Stomach smooth muscle (tissue), 2 donors: Measurements from ENCODE around the gene NUTM1.

Experiments used
- H3K27ac ChIP-seq: one replicate; pipeline ENCODE4 v1.7.0; 2013; ENCODE audit warnings: mild to moderate bottlenecking, low read length, inconsistent platforms
- H3K27me3 ChIP-seq, 2 donors: one replicate each; pipeline ENCODE4 v1.7.0; 2013; ENCODE audit warnings: low read length in 2 of 2; ENCODE audit not compliant: insufficient read depth in 2 of 2, control insufficient read depth in 1 of 2
- H3K36me3 ChIP-seq, 2 donors: one replicate each; pipeline ENCODE4 v1.7.0; 2013; ENCODE audit warnings: low read length in 2 of 2; ENCODE audit not compliant: control insufficient read depth in 2 of 2, insufficient read depth in 2 of 2
- H3K4me1 ChIP-seq: one replicate; pipeline ENCODE4 v1.7.0; 2013; ENCODE audit warnings: low read length; ENCODE audit not compliant: control insufficient read depth, insufficient read depth
- H3K4me3 ChIP-seq, 2 donors: one replicate each; pipeline ENCODE4 v1.7.0; 2013; ENCODE audit warnings: low read length in 2 of 2
- H3K9ac ChIP-seq, 2 donors: one replicate each; pipeline ENCODE4 v1.7.0; 2013; ENCODE audit warnings: low read length in 2 of 2, mild to moderate bottlenecking in 1 of 2
- H3K9me3 ChIP-seq, 2 donors: one replicate each; pipeline ENCODE4 v1.7.0; 2013; ENCODE audit warnings: low read length in 2 of 2; ENCODE audit not compliant: control insufficient read depth in 2 of 2
- donor health status: healthy.
- donor health status: Pancreatic carcinoma.

The NUTM1 gene

DNA sequence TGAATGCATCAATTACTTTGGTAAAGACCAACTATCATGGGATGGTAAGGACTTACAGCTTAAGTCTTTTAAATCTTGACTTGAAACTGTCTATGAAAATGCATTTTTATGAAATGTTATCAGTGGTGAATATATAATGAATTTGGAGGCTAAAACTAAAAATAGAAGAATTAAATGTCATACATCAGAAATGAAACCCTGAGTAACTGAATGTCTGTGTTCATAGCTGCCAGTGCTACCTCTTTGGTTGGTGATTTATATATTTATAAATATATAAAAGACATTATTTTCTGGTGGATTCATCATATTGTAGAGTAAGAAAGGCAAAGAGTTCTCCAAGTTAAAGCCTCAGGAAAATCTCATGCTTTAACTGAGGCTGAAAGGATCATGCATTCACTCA lies 17.7 kb upstream of the NUTM1 start:
- H3K27me3 ChIP-seq, result no peaks in the 10 kb centered on the region
- no peak overlapping the region for H3K4me3 ChIP-seq
- no peak overlapping the region for H3K9ac ChIP-seq
- no peaks in the 10 kb centered on the region for H3K9me3 ChIP-seq
- no peaks in the 10 kb centered on the region for H3K4me1 ChIP-seq
- H3K36me3 ChIP-seq, result no peaks in the 10 kb centered on the region
- H3K27ac ChIP-seq, result no peak overlapping the region

DNA sequence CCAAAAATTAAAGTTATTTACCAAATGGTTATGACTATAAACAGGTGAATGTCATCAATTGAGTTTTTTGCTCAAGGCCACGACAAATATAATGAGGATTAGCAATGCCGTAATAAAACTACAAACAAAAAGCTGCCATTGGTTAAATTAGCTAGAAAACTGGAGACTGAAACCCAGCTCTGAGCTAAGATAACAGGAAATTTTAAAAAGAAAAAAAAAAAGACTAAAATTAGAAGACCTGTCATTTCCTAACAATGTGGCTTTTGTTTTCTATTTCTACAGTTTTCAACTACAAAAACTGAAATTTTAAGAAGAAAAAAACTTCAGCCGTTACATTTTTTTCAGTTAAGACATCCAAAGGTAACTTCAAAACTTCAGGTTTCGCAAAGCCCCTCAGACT lies 15.2 kb upstream of the NUTM1 start:
- Histone ChIP-seq H3K9me3 (no peaks in the 10 kb centered on the region), H3K36me3 (no peaks in the 10 kb centered on the region), H3K4me1 (no peaks in the 10 kb centered on the region), H3K27me3 (no peaks in the 10 kb centered on the region), H3K4me3 (no peak overlapping the region), H3K27ac (no peak overlapping the region), H3K9ac (no peak overlapping the region)

DNA sequence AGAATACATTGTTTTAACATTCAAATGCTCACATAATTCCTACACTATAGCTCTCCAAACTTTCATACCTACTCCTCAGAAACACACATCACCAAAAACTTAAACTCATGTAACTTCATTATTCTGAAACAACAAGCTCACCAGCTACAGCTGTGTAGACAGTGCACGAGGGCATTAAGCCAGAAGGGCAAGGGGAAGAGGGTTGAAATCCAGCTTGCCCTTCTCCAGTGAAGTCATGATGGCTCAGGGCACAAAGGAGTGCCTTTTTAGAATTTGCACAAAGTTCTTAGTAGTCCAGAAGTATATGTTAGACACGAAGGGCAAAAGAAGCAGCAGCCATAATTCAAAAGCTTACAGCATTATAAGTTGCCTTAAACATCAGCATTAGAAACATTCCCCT lies 14.1 kb upstream of the NUTM1 start:
- Histone ChIP-seq H3K27ac (no peak overlapping the region), H3K9ac (no peak overlapping the region), H3K9me3 (no peaks in the 10 kb centered on the region), H3K27me3 (no peaks in the 10 kb centered on the region), H3K4me1 (no peaks in the 10 kb centered on the region), H3K36me3 (no peaks in the 10 kb centered on the region), H3K4me3 (no peak overlapping the region)

DNA sequence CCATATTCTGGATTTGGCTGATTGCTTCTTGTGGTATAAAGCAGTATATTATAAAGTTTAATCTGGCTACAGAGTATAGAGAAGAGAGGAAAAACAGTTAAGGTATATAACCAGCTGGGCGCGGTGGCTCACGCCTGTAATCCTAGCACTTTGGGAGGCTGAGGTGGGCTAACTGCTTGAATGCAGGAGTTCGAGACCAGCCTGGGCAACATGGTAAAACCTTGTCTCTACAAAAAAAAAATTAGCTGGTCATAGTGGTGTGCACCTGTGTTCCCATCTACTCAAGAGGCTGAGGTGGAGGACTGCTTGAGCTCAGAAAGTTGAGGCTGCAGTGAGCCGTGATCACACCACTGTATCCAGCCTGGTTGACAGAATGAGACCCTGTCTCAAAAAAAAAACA lies 12.8 kb upstream of the NUTM1 start:
- no peak overlapping the region for H3K9ac ChIP-seq
- no peaks in the 10 kb centered on the region for H3K27me3 ChIP-seq
- H3K9me3 ChIP-seq, result no peaks in the 10 kb centered on the region
- no peaks in the 10 kb centered on the region for H3K4me1 ChIP-seq
- no peaks in the 10 kb centered on the region for H3K36me3 ChIP-seq
- no peak overlapping the region for H3K27ac ChIP-seq
- no peak overlapping the region for H3K4me3 ChIP-seq

DNA sequence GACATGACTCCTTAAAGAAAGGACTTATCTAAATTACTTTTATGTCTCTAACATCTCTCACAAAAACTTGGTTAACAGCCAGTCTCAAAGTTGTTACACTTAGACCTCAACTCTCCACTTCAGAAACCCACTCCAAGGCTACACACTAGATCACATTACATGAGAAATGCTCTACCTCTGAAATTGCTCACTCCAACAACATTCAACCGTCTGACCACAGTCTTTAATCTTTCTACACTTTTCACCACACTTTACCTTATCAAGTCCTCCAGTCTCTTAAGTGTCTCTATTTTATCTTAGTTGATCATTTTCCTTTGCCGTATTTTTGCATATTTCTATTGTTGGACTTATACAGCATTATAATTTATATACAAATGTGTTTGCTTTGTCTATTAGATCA lies 11.3 kb upstream of the NUTM1 start:
- peaks cover 3% of the 10 kb centered on the region for H3K4me1 ChIP-seq
- H3K27ac ChIP-seq, result no peak overlapping the region
- no peaks in the 10 kb centered on the region for H3K27me3 ChIP-seq
- no peaks in the 10 kb centered on the region for H3K36me3 ChIP-seq
- H3K4me3 ChIP-seq, result no peak overlapping the region
- no peak overlapping the region for H3K9ac ChIP-seq
- H3K9me3 ChIP-seq, result no peaks in the 10 kb centered on the region

- Histone ChIP-seq H3K4me1 (peaks cover 7% of the 10 kb centered on the region), H3K9me3 (no peaks in the 10 kb centered on the region), H3K36me3 (no peaks in the 10 kb centered on the region), H3K9ac (no peak overlapping the region), H3K27ac (no peak overlapping the region), H3K27me3 (no peaks in the 10 kb centered on the region), H3K4me3 (no peak overlapping the region)
Measured at GRCh38 chr15:34332553-34333120, 10.5 kb upstream of the NUTM1 start.

- H3K36me3 ChIP-seq, result no peaks in the 10 kb centered on the region
- H3K4me3 ChIP-seq, result no peak overlapping the region
- H3K4me1 ChIP-seq, result peaks cover 7% of the 10 kb centered on the region
- H3K27me3 ChIP-seq, result no peaks in the 10 kb centered on the region
- no peaks in the 10 kb centered on the region for H3K9me3 ChIP-seq
- H3K9ac ChIP-seq, result no peak overlapping the region
- H3K27ac ChIP-seq, result no peak overlapping the region
Measured at GRCh38 chr15:34334672-34335071, 8.4 kb upstream of the NUTM1 start.

DNA sequence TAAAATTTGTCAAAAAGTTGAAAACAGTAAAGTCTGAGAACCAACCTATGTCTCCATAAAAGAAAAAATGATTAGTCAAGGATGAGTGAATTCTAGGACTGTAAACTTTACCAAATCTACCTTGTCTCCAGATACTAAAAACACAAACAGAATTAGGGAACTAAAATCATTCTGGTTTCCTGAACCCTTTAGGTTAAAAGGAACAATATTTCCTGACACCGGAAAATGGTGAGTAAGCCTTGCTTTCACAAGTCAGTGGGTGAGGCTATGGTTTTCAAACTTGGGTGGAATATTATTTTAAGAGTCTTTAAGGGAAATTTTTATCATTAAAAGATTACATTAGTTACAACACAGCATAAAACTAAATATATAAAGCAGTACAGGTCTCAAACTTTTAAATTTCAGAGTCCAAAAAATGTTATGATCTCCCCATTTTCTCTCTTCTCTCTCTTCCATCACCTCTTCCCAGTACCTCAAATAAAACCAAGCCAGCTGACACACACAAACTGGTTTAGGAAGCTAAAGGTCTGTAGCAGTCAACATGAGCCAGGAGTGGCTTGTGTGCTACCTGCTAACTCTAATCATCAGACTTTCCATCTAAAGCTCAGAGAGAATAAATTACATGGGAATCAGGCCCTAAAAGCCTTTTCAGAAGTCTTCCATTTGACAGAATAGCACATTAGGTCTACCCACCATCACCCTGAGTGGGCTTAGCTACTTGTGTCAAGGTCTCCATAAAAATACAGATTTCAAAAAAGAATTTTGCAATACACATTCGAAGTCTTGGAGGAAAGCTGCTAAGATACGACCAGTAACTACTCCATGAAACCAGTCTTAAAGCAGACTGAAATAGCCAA lies 7.7 kb upstream of the NUTM1 start:
- Histone ChIP-seq H3K27ac (no peak overlapping the region), H3K9me3 (no peaks in the 10 kb centered on the region), H3K4me3 (peak overlapping the region in 1 of 2 donors; percentile 25), H3K9ac (no peak overlapping the region), H3K4me1 (peaks cover 7% of the 10 kb centered on the region), H3K27me3 (no peaks in the 10 kb centered on the region), H3K36me3 (no peaks in the 10 kb centered on the region)

DNA sequence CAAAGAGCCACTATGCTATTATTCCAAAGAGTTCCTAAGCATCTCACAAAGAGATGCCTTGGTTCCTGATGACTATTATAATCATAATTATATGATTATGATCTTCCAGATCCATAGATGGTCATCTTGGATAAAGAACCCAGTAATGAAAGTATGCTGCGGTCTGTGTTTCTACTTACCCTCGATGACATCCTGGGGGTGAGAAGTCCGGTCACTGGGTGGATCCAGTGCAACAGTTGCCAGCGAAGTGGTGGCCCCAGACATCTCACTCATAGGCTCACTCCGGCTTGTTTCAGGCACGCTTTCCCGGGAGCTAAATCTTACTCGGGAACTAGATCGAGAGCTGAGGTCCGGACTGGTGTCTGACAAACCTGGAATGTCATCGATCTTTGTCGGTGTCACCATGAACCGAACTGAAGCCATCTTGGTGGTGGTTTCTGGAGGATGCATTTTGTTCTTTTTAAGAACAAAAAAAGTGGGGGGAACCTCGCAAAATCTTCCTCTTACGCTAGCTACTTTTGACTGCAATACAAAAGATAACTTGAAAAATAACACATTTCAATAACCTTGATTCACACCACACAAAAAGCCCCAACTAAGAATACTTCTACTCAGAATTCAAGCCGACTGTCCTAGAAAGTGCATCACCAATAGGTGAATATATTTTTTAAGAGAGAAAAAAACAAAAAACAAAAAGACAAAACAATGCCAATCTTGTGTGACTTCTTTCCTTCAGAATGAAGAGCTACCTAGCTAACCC lies 6.7 kb upstream of the NUTM1 start:
- Histone ChIP-seq H3K9me3 (no peaks in the 10 kb centered on the region), H3K9ac (peak overlapping the region in 1 of 2 donors; percentile 61), H3K36me3 (no peaks in the 10 kb centered on the region), H3K27ac (no peak overlapping the region), H3K27me3 (no peaks in the 10 kb centered on the region), H3K4me3 (peak overlapping the region; percentile 89 to 93), H3K4me1 (peaks cover 7% of the 10 kb centered on the region)

- Histone ChIP-seq H3K27me3 (no peaks in the 10 kb centered on the region), H3K27ac (no peak overlapping the region)
Measured at GRCh38 chr15:34336991-34337556, 6.0 kb upstream of the NUTM1 start.

More at GRCh38 chr15:34336991-34337556, 6.0 kb upstream of the NUTM1 start:
- peak overlapping the region; percentile 89 to 93 for H3K4me3 ChIP-seq
- no peaks in the 10 kb centered on the region for H3K9me3 ChIP-seq
- H3K36me3 ChIP-seq, result peaks cover 0 to 4% of the 10 kb centered on the region in 2 donors
- H3K4me1 ChIP-seq, result peaks cover 12% of the 10 kb centered on the region
- peak overlapping the region; percentile 61 to 71 for H3K9ac ChIP-seq
